GM18909 (cell line): ENCODE measurements around the gene KAT14.
"Not testable (repeated sequence)": the region's sequence is repeated elsewhere in the genome, so short reads cannot be mapped to it uniquely, and the experiment has no call there.

ENCODE experiments used
- ATAC-seq: cut with Tn5 transposase; IDR thresholded peaks from one replicate; pipeline ENCODE4 v1.9.1; 2021; ENCODE audit warnings: mild to moderate bottlenecking; ENCODE audit not compliant: unreplicated experiment, poor library complexity

Gene KAT14

GRCh38 chr20:18203700-18204099 lies 66.0 kb downstream of the KAT14 start:
- ATAC-seq: not testable (repeated sequence)

GRCh38 chr20:18213002-18213401 lies 75.3 kb downstream of the KAT14 start:
- ATAC-seq: no peak

GRCh38 chr20:18215566-18215965 lies 77.9 kb downstream of the KAT14 start:
- no peak for ATAC-seq

GRCh38 chr20:18218280-18218679 lies 80.6 kb downstream of the KAT14 start:
- ATAC-seq: no peak

DNA sequence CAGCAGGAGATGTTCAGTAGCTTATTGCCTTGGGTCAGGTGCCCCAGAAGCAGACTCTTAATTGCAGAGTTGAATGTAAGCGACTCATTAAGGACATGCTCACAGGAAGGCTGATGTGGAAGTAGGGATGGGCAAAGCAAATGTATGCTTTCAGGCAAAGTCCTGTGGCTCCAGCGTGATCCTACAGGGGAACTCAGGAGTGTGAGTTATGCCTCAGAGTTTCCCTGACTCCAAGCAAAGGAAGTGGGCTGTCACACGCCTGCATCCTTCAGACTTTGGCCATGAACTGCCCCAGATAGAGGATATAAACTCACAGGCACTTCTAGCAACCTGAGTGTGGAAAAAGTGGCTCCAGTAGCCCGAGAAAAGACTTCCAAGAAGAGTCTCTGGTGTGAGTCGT lies 85.7 kb downstream of the KAT14 start:
- no peak for ATAC-seq

DNA sequence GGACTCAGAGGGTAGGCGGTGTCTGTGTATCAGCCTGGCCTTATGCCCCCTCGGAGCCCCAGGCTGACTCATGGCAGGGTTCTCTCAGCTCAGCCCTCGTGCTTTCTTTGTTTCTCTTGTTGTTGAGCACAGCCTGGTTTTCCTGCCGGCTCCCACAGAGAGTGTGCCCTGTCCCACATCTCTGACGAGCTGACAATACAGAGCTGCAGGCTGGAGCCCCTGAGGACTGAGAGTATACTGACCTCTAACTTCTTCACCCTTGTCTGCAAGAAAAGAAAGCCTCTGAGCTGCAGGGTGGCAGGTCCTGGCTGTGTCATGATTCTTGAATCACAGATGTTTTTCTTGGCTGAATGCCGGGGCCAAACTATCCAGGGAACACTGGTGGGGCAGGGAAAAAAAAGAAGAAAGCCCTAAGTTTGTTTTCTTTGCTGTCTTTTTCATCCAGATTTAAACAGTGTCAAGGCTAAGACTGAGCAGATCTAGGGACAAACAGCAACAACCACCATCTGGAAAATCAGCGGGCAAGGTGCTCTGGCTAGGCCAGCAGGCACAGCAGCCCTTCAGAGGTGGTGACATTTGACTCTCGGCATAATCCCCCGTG lies 87.4 kb downstream of the KAT14 start:
- ATAC-seq: no peak

GRCh38 chr20:18225632-18226031 lies 88.0 kb downstream of the KAT14 start:
- no peak for ATAC-seq

DNA sequence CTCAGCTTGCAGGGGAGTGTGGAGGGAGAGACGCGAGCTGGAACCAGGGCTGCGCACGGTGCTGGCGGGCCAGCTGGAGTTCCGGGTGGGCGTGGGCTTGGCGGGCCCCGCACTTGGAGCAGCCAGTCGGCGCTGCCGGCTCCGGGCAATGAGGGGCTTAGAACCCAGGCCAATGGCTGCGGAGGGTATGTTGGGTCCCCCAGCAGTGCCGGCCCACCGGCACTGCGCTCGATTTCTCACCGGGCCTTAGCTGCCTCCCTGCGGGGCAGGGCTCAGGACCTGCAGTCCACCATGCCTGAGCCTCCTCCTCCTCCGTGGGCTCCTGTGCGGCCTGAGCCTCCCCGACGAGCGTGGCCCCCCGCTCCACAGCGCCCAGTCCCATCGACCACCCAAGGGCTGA lies 89.1 kb downstream of the KAT14 start:
- not testable (repeated sequence) for ATAC-seq

DNA sequence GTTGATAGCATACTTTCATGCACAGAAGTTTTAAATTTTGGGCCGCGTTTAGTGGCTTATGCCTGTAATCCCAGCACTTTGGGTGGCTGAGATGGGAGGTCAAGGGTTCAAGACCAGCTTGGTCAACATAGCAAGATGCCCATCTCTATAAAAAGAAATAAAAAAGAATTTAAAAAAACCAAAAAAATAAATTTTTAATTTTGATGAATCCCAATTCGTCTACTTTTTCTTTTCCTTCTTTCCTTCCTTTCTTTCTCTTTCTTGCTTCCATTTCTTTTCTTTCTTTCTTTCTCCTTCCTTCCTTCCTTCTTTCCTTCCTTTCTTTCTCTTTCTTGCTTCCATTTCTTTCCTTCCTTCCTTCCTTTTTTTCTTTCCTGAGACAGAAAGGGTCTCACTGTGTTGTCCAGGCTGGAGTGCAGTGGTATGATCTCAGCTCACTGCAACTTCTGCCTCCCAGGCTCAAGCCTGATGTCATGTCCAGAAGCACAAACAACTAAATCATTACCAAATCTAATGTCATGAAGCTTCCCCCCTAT lies 95.8 kb downstream of the KAT14 start:
- no peak for ATAC-seq
